ENCODE measurements around the gene TEKT5.
"Not testable (repeated sequence)": the region's sequence is repeated elsewhere in the genome, so short reads cannot be mapped to it uniquely, and the experiment has no call there.

TEKT5 gene

DNA sequence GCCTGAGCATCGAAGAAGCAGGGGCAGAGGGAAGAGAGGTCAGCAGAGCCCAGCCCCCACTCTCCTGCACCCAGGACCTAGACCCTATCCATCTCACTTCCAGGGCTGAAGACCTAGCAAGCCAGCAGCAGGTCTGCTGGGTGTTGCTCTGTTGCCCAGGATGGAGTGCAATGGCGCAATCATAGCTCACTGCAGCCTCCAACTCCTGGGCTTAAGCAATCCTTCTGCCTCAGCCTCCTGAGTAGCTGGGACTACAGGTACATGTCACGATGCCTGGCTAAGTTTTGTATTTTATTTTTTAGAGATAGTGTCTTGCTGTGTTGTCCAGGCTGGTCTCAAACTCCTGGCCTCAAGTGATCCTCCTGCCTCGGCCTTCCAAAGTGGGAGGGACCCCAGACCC is 61.3 kb downstream of the TEKT5 start:
- DNase-seq (ENCODE audit: low read depth, low spot score) = not testable (repeated sequence)

DNA sequence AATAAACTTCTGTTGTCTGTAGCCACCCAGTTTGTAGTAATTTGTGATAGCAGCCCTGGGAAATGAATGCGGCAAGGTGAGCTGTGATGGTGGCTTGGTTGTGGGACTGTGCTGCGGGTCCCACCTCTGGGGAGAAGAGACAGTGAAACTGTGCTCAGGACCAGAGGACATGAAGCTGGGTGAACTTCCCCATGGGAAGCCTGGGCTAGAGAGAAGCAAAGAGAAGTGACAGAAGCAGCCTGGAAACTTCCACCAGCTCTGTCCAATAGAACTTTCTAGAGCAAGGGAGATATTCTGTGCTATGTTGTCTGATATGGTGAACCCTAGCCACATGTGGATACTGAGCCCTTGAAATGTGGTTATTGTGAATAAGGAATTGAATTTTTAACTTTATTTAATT is 62.8 kb downstream of the TEKT5 start:
- no peak for DNase-seq (ENCODE audit: low read depth, low spot score)

DNA sequence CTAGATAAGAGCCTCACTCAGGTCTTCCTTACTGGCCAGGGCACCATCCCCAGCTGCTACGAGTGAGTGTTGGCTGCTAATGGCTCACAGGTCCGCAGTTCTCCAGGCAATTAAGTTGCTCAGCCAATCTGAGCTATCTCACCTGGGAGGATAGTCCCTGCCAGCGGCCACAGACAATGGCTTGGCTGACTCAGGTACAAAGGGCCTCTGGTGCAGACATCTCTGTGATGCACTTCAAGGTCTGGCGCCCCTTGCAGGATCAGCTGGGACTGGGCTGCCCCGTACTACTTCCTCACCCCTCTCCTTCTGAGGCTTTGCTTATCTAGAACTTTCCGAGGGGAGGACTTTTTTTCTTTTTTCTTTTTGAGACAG is 65.2 kb downstream of the TEKT5 start:
- DNase-seq (ENCODE audit: low read depth, low spot score) = no peak

DNA sequence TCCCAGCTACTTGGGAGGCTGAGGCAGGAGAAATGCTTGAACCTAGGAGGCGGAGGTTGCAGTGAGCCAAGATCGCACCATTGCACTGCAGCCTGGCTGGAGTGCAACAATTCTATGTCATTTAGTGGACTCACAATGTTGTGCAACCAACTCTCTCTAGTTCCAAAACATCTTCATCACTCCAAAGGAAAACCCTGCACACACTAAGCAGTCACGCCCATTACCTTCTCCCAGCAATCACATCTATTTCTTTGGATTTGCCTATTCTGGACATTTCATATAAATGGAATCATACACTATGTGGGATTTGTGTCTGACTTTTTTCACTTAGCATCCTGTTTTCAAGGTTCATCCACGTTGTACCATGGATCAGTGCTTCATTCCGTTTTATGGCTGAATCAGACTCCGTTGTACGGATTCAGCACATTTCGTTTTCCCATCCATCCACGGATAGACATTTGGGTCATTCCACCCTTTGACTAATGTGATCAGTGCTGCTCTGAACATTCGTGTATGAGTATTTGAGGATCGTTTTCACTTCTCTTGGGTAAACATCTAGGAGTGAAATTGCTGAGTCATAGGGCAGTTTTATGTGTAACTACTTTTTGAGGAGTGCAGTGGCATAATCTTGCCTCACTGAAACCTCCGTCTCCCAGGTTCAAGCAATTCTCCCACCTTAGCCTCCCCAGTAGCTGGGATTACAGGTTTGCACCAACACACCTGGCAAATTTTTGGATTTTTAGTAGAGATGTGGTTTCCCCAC is 69.0 kb downstream of the TEKT5 start:
- no peak for DNase-seq (ENCODE audit: low read depth, low spot score)

DNA sequence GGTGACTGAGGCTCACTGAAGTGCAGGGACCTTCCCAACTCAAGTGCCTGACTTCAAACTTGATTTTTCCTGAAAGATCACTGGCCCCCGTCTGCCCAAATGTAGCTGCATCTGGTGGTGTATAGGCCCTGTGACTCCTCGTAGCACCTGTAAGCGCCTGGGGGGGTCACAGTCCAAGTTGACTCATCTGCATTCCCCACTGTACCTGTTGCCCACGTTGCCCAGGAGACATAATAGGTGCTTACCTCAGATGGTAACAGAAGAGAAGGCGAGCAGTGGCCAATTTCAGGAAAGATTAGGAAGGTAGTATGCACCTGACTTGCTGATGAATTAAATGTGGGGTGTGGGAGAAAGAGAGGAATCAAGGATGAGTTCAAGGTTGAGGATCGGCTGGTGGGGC is 70.2 kb downstream of the TEKT5 start:
- DNase-seq (ENCODE audit: low read depth, low spot score) = no peak

DNA sequence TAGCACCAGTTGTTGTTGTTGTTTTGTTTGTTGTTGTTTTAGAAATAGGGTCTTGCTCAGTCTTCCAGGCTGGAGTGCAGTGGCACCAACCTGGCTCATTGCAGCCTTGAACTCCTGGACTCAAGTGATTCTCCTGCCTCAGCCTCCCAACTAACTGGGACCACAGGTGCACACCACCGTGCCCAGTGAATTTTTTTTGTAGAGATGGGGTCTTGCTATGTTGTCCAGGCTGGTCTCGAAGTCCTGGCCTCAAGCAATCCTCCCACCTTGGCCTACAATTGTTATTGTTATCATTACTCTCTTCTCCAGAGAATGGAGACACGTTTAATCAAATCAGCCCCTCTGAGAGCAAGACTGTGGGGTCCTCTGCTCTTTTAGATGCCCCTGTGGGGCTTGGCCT is 71.7 kb downstream of the TEKT5 start:
- DNase-seq (ENCODE audit: low read depth, low spot score) = no peak

DNA sequence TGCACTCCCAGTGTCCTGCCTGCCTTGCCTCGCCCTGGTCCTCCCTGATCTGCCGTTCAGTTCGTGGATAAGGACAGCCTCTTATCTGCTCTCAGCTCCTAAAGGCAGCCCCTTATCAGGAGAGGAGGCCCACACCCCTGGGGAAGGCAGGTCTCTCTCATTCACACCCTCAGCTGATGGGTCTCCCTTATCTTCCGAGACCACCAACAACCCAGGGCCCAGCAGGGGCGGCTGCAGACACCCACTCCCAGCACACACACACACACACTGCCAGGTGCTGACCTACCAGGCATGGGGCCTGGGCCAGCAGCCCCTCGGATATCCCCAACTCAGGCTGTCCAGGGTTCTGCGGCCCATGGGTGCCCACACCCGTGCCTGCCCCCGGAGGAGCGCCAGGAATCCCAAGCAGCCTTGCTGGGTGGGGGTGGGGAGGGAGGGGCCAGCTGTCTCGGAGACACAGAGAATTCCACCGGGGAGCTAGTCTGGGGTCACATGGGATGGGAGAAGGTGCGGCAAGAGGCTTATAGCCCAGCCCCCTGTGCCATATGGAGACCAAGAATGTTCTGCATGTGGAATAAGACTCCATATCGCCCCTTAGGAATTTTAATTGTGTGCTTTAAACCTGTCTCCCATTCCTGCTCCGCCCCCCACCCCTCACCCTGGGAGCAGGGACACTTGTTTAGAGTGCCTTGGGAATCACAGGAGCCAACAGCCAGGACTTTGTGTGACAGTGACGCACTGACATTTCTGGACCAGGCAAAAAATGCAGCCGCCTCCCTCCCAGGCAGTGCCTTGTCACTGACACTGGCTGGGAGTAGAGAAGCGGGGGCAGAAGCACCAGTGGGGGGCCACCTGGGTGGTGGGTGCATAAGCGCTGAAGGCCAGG is 72.5 kb downstream of the TEKT5 start:
- DNase-seq (ENCODE audit: low read depth, low spot score) = no peak

DNA sequence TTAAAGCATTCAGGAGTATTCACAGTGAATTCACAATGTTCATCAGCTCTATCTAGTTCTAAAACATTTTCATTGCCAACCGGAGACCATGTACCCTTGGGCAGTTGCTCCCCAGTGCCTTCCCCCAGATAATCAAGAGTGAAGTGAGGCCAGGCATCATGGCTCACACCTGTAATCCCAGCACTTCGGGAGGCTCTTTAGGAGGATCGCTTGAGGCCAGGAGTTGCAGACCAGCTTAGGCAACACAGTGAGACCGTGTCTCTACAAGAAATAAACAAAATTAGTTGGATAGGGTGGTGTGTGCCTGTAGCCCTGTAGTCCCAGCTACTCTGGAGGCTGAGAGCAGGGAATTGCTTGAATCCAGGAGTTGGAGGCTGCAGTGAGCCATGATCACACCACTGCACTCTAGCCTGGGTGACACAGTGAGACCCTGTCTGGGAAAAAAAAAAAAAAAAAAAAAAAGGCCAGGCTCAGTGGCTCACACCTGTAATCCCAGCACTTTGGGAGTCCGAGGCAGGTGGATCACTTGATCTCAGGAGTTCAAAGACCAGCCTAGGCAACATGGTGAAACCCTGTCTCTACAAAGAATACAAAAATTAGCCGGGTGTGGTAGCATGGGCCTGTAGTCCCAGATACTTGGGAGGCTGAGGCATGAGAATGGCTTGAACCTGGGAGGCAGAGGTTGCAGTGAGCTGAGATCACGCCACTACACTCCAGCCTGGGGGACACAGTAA is 73.3 kb downstream of the TEKT5 start:
- DNase-seq (ENCODE audit: low read depth, low spot score) = not testable (repeated sequence)

DNA sequence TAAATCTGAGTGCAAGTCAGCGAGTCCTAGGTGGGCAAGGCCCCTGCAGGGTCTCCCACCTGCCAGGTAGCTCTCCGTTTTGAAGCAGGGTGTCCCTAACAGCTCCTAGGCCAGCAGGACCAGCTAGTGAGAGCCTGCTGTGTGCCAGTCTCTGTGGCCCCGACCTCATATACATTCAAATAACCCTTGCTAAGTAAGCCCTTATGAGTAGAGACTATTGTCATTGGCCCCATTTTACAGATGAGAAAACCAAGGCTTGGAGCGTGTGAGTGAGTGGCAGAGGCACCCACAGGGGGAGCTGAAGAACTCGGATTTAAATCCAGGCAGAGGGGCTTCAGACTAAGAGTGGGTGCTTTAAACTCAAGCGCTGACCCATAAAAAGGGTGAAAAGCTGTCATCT is 74.6 kb downstream of the TEKT5 start:
- no peak for DNase-seq (ENCODE audit: low read depth, low spot score)

DNA sequence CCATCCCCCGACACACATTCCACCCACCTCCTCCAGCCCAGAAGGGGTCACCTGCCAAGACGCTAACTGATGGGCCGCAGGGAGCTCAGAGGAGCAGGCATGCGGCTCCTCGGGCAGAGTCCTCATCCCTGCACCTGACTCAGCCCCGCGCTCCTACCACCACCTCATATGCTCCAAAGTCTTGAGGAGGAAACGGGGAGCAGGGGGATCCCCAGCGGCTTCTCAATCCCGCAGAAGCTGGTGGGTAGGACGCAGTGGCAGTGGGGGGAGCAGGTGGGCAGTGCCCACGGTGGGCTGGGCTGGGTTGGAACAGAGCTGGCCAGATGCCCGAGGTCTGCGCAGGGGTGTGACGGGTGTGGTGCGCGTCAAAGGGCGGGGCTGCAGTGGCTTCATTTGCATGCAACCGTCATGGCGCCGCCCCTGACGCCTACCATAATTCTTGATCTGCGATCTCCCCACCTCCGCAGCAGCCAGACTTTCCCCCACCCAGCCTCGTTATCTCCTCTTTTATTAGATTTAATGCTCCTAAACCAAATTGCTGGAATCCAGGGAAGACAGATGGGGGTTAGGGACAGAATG is 75.4 kb downstream of the TEKT5 start:
- DNase-seq (ENCODE audit: low read depth, low spot score) = peak; percentile 21

DNA sequence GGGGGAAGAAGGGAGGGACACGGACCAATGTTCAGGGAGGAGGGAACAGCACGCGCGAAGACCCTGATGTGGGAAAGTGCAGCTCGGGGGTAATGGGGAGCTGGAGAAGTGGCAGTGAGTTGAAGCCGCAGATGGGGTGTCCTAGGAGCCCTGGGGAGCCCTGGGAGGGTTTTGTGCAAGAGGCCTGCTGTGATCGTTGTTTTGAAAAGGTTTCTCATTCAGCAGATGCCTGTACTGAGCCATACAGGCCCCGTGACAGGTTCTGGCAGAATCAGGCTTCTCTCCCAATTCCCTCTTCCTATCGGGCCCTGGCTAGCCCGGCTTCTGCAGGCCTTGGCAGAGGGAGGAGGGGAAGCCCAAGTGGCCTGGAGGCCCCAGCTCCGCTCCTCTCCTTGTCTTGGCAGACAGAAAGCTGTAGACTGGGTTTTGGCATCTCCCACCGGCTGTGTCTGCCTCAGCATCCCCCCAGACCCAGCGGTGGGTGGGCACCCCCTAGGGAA is 76.0 kb downstream of the TEKT5 start:
- DNase-seq (ENCODE audit: low read depth, low spot score) = no peak

DNA sequence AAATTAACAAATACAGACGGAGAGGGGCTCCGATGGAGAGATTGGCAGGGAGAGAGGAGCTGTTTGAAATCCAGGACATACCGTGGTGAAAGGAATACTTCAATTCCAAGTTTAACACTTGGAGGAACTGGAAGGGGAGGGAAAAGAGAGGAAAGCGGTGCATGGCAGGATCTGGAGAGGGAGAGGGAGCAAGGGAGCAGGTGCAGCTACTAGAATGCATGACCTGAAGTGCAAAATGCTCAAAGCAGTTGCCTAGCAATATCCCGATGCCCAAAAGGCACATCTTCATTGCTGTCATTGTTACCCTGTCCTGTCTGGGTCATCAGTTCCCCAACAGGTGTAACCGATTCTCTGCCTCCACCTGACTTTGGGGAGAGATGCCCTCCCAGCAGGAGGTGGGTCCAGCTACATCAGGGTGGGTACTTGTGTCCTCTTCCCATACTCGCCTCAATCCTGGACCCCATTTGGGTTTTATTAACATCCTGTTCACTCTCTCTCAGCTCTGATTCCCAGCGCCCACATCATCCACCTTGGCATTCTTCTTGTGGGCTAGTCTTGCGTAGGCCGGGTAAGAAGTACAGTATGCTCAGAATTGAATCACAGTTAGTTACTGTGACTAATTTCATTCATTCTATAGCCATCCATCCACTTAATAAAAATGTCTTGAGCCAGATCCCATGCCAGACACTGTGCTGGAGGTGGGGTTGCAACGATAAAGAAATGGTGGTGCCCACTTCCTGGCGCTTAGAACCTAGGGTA is 76.9 kb downstream of the TEKT5 start:
- no peak for DNase-seq (ENCODE audit: low read depth, low spot score)

DNA sequence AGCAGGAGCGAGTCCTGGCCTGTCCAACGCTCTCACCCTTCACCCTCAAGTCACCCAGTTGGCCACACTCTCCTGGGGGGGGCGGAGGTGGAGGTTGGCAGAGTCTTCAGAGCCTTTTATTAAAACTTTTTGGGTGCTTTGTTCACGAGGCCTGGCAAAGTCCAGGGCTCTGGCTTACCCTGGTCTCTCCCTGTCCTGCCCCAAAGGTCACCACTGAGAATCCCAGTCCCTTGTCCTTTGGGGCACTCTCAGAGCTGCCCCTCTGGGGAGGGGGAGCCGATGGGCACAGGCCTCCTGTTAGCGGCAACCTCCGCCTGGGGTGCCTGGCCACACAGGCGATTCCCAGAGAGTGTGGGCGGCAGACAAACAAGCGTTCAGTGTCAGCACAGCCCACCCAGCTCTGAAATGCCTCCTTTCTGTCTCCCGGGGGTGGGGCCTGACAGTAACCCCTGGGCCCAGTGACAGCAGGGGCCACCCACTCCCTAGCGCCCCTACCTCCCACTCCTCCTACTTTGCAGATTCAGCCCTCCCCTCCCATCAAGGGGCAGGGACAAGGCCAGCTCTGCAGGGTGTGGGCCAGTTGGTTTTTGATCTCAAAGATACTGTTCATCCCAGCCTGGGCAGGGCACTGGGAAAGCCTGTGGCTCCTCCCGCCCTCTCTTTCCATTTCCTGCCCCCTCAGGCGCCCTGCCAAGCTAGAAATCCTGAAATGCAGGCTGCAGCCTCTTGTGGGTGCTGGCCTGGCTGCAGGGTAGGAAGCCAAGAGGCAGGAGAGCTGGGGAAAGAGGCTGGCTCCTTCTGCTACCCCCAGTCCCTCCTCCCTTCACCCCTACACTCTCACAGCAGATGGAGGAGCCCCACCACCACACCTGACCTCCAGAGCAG is 77.7 kb downstream of the TEKT5 start:
- DNase-seq (ENCODE audit: low read depth, low spot score) = peak; percentile 80

DNA sequence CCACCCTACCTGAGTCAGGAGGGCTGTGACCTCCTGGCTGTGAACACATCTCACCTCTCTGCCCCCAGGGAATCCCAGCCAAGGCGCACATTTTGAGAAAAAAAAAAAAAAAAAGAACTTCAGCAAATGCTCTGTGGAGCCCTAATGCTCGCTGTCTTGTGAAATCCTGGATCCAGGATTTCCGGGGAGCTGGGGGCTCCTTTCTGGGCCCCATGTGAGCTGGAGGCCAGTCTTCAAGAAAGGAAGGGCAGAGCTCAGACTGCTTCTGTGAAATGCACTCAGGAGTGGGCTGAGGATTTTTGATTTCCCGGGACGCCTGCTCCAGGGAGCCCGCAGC is 78.3 kb downstream of the TEKT5 start:
- no peak for DNase-seq (ENCODE audit: low read depth, low spot score)

DNA sequence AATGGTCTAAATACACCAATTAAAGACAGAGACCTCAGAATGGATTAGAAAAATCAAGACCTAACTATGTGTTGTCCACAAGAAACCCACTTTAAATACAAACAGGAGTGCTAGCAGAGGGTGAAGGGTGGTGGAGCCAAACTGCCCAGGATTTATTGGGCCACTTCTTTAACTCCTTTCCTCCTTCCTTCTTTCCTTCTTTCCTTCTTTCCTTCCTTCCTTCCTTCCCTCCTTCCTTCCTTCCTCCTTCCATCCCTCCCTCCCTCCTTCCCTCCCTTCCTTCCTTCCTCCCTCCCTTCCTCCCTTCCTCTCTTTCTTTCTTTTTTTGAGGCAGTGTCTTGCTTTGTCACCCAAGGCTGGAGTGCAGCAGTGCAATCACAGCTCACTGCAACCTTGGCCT is 80.0 kb downstream of the TEKT5 start:
- DNase-seq (ENCODE audit: low read depth, low spot score) = no peak

DNA sequence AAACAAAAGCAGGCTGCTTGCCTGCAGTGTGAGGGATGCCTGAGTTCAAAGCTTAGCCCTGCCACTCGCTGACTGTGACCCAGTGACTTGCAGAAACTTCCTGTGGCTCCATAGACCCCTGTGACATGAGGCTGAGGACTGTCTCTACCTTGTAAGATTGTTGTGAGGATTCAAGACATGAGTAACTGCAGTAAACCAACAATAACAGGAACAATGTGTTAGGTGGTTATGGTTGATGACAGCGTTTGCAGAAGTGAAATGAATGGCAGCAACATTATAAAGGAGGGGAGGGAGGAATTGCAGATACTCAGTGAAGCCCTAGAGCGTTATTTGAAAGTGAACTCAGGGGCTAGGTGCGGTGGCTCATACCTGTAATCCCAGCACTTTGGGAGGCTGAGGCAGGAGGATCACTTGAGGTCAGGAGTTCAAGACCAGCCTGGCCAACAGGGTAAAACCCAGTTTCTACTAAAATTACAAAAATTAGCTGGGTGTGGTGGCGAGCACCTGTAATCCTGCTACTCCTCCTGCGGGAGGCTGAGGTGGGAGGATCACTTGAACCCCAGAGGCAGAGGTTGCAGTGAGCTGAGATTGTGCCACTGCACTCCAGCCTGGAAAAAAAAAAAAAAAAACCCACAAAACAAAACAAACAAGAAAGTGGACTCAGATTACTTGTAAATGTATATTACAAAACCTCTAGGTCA is 80.8 kb downstream of the TEKT5 start:
- DNase-seq (ENCODE audit: low read depth, low spot score) = no peak

DNA sequence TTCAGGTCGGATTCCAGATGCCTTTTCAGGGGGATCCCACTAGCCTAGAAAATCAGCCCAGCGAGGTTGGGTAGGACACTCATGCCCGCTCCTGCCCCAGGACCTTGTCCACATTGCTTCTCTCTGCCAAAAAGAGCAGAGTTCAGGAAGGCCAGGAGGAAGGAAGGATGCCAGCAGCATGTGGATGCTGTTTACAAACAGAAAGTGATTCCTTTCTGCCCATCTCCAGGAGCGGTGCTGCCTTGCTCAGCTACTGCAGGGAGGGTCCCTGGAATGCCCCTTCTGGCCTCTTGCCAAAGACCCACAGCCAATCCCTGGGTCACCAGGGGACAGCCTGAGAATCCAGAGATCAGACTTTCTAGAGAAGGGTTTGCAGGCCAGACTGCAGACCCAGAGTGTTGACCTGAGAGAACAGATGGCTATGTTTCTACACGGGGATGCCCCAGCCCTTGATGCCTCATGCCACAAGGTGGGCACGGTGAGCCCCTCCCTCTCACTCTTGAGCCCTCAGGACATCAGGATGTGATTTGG is 82.0 kb downstream of the TEKT5 start:
- DNase-seq (ENCODE audit: low read depth, low spot score) = no peak

DNA sequence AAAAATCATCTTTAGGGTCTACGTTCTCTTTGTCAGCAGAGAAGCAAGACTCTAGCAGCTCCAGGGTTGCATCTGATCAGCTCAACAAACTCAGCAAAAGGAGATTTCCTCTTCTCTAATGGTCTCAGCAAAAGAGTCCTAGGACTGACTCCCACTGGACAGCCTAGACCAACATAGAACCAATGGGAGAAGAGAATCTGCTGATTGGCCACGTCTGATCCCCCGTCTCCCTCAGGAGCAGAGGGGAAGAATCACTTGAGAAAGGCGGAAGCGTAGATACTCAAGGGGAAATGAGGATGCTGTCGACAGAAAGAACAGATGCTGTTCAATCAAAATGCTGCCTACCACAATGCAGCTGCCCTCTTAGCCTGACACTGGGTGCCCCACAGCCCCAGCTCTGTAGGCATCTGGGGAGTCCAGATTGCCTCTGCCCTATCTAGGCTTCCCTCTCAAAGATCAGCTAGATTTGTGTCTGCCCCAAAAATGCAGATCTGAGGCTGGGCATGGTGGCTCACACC is 82.8 kb downstream of the TEKT5 start:
- no peak for DNase-seq (ENCODE audit: low read depth, low spot score)
